KBM-7 (cell line): Measurements from ENCODE around the gene ADAMTS13.

Experiments used
- DNase-seq: peaks from one replicate; pipeline ENCODE4 v3.0.0-alpha.2; 2015
- in situ Hi-C: fragments of 300-500 bp; cut with MboI; formaldehyde crosslinking; loops from 2 replicates; pipeline ENCODE4 v1.14.3; 2020; ENCODE audit warnings: low sequenced_read_pairs, low pct_unique_long_range_greater_than_20kb, mixed read lengths

The ADAMTS13 gene

DNA sequence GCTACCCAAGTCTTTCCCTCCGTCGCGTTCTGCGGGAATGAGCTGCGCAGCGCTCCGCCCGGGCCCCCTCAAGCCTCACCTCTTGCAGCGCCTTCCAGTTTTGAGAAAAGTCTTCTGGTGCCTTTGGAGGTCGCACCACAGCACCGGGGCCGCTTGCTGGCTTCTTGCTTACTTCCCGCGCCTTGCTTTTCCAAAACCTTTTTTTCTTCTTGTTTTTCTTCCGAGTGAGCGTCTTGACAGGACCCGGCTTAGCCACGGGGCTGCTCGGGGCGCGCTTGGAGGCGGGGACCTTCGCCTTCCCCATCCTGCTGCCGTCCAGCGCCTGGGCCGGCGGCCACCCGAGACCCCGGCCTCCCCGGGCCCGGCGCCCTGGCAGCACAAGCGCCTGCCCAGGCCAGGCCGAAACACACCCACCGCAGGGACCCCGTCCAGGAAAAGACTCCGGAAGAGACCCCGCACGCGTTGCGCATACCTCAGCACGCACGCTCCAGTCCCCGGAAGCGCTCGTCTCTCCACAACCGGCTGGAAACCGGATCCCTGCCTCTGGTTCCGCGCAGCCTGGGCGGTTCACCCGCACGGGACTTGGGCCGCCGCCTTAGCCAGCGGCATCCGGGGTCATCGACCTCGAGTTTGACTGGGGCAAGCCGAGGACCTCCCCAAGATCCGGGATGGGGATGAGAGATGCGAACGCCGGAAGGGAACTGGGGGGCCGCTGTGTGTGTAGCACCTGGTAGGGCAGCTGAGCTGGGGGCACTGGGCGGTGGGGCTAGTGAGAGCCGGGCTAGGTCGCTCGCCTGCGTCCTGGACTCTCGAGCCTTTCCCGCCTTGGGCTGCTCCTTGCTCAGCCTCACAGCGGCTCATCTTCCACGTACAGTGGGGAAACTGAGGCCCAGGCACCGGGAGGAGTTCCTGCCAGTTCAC is 4.4 kb upstream of the ADAMTS13 start, which contains the start of gene REXO4:
REXO4 (minus strand) TSS at position 470 of the 921 bp plus-strand sequence; CDS start at position 304, 166 bp downstream.
- peak; percentile 91 for DNase-seq
- in situ Hi-C loops: no loop called here

DNA sequence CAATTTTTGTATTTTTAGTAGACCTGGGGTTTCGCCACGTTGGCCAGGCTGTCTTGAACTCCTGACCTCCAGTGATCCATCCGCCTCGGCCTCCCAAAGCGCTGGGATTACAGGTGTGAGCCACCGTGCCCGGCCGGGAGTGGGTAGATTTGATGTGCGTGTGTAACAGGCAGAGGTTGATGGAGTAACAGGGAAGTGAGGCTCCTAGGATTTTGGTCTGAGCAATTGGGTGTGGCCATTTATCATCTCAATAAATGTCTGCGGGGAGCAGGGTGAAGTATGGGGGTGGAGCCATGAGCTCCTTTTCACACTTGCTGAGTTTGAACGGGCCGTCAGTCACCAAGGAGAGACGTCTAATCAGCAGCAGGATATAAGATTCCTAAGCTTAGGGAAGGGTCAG is 3.2 kb upstream of the ADAMTS13 start:
- no peak for DNase-seq
- in situ Hi-C loops: no loop called here

DNA sequence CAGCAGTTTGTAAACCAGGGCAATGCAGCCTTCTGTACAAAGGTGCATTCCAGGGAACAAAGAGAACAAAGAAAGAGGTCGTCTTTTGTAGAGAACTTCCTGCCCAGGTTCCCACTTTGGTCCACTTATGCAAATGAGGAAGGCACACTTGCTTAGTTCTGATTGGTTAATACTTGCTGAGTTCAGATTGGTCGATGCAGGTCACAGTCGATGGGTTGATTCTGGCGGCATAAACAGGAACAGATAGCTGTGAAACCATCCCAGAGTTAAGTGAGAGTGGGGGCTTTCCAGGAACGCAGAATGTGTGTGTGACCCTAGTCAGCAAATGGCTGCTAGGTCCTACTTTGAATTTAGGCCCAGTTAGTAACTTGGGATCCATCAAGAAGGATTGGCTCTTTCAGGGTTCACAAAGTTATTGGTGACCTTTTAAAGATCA is 1.8 kb upstream of the ADAMTS13 start:
- DNase-seq: no peak
- in situ Hi-C loops: no loop called here

DNA sequence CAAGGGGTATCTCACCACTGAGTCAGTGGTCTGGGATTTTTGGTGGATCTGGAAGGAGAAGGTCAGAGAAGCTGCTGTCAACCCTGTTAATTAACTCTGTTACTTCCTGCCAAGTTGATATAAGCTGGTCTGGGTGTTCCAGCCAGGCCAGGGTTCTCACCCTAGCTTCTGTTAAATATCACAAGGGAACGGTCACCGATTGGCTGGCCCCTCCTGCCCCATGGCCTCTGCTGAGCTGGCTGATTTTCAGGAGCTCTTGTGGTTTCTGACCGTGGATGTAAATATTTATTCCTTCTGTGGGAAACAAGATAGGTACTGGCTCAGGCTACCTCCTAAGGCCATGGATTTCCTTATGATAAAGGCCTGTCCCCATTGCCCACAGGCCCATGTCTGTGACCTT is 1.0 kb downstream of the ADAMTS13 start:
- in situ Hi-C loops: no loop called here
- DNase-seq: no peak

DNA sequence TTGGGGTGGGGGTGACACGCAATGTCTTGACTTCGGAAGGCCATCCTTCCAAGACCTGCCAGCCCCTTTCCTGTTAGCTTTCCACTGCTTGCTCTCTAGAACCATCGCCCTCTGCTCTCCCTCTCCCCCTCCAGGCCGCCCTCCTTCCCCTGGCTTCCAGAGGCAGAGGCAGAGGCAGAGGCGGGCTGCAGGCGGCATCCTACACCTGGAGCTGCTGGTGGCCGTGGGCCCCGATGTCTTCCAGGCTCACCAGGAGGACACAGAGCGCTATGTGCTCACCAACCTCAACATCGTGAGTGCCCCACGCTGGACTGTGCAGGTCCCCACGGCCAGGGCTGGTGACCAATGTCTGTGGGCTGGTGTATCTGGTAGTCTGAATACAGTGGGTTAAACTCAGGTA is 2.0 kb downstream of the ADAMTS13 start:
- in situ Hi-C loops: no loop called here
- DNase-seq: no peak

DNA sequence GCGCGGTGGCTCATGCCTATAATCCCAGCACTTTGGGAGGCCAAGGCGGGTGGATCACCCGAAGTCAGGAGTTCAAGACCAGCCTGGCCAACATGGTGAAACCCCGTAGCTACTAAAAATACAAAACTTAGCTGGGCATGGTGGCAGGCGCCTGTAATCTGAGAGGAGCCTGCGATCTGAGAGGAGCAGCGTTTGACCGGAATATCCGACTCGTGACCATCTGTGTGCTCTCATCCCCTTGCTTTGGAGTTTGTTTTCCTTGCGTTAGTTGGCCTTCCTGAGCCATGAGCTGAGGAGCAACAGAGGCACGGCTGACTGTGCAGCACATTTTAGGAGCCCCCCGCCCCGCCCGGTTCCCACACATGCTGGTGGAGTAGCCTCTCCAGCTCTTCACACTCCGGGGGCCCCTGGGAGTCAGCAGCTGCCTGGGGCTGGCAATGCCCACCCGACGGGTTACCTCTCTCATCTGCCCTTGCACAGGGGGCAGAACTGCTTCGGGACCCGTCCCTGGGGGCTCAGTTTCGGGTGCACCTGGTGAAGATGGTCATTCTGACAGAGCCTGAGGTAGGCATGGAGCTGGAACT is 3.0 kb downstream of the ADAMTS13 start:
- in situ Hi-C loops: no loop called here
- no peak for DNase-seq

DNA sequence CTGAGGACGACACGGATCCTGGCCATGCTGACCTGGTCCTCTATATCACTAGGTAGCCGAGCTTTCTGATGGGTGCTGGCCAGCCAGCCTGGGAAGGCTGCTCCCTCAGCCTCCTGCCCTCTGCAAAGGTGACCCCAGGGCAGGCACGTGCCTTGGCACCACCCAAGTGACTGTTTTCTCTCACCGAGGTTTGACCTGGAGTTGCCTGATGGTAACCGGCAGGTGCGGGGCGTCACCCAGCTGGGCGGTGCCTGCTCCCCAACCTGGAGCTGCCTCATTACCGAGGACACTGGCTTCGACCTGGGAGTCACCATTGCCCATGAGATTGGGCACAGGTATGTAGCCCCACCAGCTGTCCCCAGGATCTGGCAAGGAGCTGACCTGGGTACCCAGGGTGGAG is 3.8 kb downstream of the ADAMTS13 start:
- DNase-seq: no peak
- in situ Hi-C loops: no loop called here

DNA sequence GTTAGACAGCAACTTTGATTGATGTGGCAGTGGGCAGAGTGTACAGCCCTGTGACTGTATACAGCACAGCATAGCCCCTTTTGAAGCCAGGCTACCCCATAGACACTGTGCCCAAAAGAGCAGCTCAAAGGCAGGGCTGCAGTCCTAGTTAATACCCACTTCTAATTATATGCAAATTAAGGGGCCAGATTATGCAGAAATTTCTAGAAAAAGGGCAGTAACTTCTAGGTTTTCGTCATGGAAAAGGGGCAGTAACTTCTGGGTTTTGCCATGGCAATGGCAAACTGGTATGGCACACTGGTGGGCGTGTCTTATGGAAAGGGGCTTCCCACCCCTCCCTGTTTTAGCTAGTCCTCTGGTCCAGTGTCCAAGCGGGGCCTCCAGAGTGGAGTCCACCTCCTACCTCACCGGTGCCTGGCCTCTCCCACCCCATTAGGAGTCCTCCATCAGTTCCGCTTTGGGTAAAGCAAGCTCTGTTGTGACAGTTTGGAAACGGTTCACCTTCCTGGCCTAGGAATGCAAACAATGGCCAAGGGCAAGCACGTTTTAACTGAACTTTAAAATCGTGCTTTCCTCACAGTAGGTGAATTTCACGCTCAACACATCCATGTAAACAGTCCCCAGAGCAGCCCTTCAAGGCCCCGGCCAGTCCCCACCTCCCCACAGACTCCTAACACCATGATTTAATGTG is 5.6 kb downstream of the ADAMTS13 start:
- DNase-seq: no peak
- in situ Hi-C loops: no loop called here

DNA sequence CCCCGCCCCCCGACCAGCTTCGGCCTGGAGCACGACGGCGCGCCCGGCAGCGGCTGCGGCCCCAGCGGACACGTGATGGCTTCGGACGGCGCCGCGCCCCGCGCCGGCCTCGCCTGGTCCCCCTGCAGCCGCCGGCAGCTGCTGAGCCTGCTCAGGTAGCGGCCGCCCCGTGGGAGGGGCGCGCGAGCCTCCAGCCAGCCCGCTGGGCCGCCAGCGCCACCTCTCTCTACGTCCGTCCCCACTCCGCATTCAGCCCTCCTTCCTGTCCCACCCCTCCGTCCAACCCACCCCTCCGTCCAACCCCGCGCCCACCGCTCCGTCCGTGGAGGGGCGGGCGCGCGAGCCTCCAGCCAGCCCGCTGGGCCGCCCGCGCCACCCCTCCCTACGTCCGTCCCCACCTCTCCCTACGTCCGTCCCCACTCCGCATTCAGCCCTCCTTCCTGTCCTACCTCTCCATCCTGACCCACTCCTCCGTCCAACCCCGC is 6.5 kb downstream of the ADAMTS13 start:
- DNase-seq: no peak
- in situ Hi-C loops: no loop called here

DNA sequence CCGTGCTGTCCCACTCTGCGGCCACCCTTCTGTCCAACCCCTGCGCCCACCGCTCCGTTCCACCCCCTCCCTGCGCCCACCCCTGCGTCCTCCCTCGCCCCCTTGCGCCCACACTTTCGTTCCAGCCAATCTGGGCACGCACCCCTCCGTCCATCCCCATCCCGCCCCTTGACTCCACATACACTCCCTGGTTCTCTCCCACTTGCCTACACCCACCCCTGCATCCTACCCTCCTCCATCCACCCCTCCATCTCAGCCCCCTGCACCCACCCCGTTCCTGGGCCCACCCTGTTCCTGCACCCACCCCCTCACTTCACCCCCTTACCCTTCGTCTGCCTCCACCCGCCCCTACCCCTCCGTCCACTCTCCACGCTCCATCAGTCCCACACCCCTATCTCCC is 7.0 kb downstream of the ADAMTS13 start:
- DNase-seq: no peak
- in situ Hi-C loops: no loop called here

DNA sequence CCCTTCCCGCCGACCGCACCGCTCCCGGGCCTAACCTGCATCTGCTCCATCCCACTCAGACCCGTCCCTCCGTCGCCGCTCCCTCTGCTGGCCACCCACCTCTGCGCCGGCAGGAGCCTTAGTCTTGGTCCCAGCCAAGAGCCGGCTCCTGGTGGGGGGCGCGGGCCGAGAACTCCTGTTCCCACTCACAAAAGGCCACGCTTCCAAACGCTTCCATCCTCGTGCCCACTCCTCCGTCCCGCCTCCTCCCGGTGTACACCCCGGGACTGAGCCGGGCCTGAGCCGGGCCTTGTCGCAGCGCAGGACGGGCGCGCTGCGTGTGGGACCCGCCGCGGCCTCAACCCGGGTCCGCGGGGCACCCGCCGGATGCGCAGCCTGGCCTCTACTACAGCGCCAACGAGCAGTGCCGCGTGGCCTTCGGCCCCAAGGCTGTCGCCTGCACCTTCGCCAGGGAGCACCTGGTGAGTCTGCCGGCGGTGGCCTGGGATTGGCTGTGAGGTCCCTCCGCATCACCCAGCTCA is 7.5 kb downstream of the ADAMTS13 start:
- in situ Hi-C loops: no loop called here
- no peak for DNase-seq

DNA sequence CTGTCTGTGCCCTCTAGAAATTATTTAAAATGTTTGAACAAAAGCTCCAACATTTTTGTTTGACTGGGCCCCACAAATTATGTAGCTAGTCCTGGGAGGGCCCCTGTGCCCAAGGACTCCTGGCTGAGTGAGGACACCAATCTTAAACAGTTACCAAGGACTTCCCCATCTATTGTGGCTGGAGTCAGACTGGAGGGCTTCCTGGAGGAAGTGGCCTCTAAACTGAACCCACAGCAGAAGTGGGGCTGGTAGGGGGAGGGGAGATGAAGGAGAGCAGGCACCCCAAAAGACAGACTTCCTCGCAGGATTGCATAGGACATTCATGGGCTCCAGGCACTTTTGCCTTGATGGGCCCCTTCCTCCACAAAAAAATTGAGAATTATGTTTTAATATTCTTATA is 8.1 kb downstream of the ADAMTS13 start:
- in situ Hi-C loops: no loop called here
- DNase-seq: no peak

DNA sequence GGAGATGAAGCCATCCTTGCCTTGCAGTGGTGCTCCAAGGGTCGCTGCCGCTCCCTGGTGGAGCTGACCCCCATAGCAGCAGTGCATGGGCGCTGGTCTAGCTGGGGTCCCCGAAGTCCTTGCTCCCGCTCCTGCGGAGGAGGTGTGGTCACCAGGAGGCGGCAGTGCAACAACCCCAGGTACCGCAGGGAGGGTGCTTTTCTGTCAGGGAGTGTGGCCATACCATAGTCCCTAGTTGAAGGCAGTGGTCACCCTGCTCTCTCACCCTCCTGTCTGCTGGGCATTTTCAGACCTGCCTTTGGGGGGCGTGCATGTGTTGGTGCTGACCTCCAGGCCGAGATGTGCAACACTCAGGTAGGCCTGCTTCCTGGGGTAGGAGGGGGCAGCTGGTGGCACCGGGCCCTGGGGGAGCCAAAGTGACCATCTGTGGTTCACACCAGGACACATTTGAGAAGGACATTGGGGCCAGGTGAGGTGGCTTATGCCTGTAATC is 11.2 kb downstream of the ADAMTS13 start:
- no peak for DNase-seq

DNA sequence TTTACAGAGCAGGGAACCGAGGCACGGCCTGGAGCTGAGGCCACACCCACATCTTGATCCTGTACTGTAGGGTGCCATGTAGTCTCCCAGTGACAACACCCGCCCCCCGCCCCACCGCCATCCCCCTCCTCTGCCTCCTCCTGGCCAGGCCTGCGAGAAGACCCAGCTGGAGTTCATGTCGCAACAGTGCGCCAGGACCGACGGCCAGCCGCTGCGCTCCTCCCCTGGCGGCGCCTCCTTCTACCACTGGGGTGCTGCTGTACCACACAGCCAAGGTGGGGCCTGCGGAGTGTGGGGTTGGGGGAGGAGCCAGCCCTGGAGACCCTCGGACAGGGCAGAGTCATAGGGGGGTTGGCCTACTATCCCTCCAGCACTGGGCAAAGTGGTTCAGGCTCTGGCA is 14.5 kb downstream of the ADAMTS13 start:
- in situ Hi-C loops: no loop called here
- no peak for DNase-seq

More for the DNA sequence above, 11.2 kb downstream of the ADAMTS13 start:
- in situ Hi-C loops: no loop called here

DNA sequence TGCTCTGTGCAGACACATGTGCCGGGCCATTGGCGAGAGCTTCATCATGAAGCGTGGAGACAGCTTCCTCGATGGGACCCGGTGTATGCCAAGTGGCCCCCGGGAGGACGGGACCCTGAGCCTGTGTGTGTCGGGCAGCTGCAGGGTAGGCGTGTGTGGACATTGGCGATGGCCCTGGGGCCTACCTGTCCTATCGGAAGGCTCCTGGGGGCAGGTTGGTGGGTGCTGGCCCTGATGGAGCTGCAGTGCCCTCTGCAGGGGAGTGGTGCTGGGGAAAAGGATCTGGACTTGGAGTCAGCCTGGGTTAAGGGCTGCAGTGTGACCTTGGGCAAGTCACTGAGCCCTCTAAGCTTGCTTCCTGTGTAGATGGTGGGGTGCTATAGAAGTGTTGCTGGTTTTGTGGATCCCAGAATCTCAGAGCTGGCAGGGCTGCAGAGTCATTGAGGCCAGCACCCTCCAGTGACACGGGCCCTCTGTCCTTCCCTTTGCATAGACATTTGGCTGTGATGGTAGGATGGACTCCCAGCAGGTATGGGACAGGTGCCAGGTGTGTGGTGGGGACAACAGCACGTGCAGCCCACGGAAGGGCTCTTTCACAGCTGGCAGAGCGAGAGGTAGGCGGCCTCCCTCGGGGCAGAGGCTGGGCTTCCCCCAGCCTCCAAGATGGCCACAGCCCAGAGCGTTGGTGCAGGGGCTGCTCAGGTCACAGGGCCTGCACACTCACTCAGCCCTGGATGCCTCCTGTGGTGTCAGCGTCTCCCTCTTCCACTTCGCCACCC is 15.8 kb downstream of the ADAMTS13 start:
- DNase-seq: no peak
- in situ Hi-C loops: no loop called here

DNA sequence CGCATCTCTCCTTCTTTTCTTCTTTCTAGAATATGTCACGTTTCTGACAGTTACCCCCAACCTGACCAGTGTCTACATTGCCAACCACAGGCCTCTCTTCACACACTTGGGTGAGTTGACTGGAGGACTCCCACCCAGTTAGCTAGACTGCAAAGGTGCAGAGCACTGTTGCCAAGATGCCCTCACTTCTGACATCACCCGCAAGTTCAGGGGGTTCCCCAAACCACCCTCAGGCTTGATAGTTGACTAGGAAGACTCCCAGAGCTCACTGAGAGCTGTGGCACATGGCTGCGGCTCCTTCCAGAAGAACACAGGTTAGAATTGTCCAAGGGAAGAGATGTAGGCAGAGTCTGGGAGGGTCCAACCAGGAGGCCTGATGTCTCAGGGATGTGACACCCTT is 17.2 kb downstream of the ADAMTS13 start:
- in situ Hi-C loops: no loop called here
- no peak for DNase-seq

DNA sequence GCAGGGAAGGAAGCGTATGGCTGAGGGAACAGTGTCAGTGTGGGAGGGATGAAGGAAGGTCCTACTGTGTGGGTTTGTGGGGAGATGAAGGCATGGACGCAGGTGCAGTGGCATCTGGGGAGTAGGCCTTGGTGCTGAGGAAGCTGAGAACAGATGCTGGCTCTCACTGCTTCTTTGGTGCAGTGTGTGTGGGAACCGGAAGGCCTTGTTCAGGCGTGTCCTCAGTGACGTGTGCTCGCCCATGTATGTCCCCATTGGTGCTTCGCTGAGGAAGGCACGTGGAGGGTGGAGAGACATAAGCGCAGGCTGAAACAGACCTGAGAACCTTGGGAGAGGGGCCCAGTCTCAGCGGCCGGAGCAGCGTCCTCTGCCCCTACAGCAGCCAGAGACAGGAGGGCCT is 18.7 kb downstream of the ADAMTS13 start:
- DNase-seq: no peak
- in situ Hi-C loops: no loop called here

DNA sequence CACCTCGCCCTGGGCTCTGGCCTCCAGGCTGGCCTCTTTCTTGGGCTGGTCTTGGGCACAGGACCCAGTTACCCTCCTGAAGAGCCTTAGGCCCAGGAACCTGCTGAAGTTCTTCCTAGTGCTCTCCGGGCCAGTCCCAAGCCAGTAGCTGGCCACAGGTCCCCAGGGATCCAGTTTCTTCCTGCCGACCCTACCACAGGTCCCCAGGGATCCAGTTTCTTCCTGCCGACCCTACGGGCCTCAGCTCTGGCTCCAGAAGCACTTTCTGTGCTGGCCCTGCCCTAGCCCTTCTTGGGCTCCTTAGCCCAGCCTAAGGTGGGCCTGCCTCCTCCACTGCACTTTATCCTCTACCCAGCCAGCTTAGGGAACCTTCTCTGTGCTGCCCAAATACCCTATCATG is 19.4 kb downstream of the ADAMTS13 start:
- DNase-seq: no peak

DNA sequence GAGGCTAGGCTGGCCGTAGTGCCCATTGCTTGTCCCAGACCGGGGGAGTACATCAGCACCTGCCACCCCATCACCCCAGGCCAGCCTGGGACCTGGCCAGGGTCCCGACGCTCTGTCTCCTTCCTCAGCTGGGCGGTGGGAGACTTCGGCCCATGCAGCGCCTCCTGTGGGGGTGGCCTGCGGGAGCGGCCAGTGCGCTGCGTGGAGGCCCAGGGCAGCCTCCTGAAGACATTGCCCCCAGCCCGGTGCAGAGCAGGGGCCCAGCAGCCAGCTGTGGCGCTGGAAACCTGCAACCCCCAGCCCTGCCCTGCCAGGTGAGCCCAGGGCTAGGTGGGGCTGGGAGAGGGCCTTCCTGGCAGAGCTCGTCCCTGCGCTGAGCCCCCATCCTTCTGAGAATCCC is 21.1 kb downstream of the ADAMTS13 start:
- DNase-seq: no peak
- in situ Hi-C loops: no loop called here

More for the DNA sequence above, 19.4 kb downstream of the ADAMTS13 start:
- in situ Hi-C loops: no loop called here
